ENCODE results near the gene ZKSCAN4. TPM values are rescaled to one million over a fixed set of nuclear protein-coding genes. Genes with fewer than 3 reads are reported as not detected.

The ZKSCAN4 gene
- total RNA-seq, 3 donors from 2014 or later (not counting 1 experiment from before 2014, with no cell fraction given) = 1.6 to 4.2 (median 2.9) TPM

GRCh38 chr6:28264834-28265401 is 12.8 kb upstream of the ZKSCAN4 start:
- Histone ChIP-seq H3K4me1 (ENCODE audit: control insufficient read depth, insufficient read depth, low read length) (peaks cover 6% of the 10 kb centered on the region), H3K4me3 (ENCODE audit: low read length) (no peak overlapping the region), H3K27ac (ENCODE audit: low read length) (no peak overlapping the region), H3K27me3 (ENCODE audit: control insufficient read depth, insufficient read depth, low read length) (no peaks in the 10 kb centered on the region), H3K9me3 (ENCODE audit: control insufficient read depth, insufficient read depth, low read length) (no peaks in the 10 kb centered on the region), H3K36me3 (ENCODE audit: control insufficient read depth, insufficient read depth, low read length) (no peaks in the 10 kb centered on the region)
- H3K27ac Mint-ChIP-seq = no peak overlapping the region
- H3K4me3 Mint-ChIP-seq = peak overlapping the region; percentile 55
- ATAC-seq = no peak
- H3K9me3 Mint-ChIP-seq = peaks cover 0 to 3% of the 10 kb centered on the region in 2 donors
- no peaks in the 10 kb centered on the region for H3K4me1 Mint-ChIP-seq
- peaks cover 12 to 48% of the 10 kb centered on the region in 2 donors for H3K27me3 Mint-ChIP-seq (ENCODE audit: low read depth in 2 of 2)
- no peak for TF ChIP-seq CTCF (IDR thresholded peaks at IDR 0.05)
- WGBS (ENCODE audit: insufficient coverage) = 96% methylated on average over 2 of the region's 4 CpGs
- peaks cover 13% of the 10 kb centered on the region for H3K36me3 Mint-ChIP-seq
- intact Hi-C loops (cut with micrococcal nuclease) = loop anchor here (5.0 kb wide), 2 partner anchors 48 to 143 kb away; partner anchors contain the start of gene ZSCAN16
- DNase-seq = no peak

GRCh38 chr6:28263922-28264321 is 11.9 kb upstream of the ZKSCAN4 start:
- H3K27me3 Mint-ChIP-seq (ENCODE audit: low read depth in 2 of 2) = peaks cover 15 to 55% of the 10 kb centered on the region in 2 donors
- Histone ChIP-seq H3K4me3 (ENCODE audit: low read length) (no peak overlapping the region), H3K27ac (ENCODE audit: low read length) (no peak overlapping the region), H3K9me3 (ENCODE audit: control insufficient read depth, insufficient read depth, low read length) (no peaks in the 10 kb centered on the region), H3K36me3 (ENCODE audit: control insufficient read depth, insufficient read depth, low read length) (no peaks in the 10 kb centered on the region), H3K4me1 (ENCODE audit: control insufficient read depth, insufficient read depth, low read length) (peaks cover 12% of the 10 kb centered on the region), H3K27me3 (ENCODE audit: control insufficient read depth, insufficient read depth, low read length) (no peaks in the 10 kb centered on the region)
- H3K9me3 Mint-ChIP-seq = peaks cover 0 to 3% of the 10 kb centered on the region in 2 donors
- TF ChIP-seq CTCF (IDR thresholded peaks at IDR 0.05) = no peak
- intact Hi-C loops (cut with micrococcal nuclease) = no loop called here
- no peak for DNase-seq
- ATAC-seq = no peak
- peaks cover under 1 to 4% of the 10 kb centered on the region in 2 donors for H3K4me1 Mint-ChIP-seq
- H3K36me3 Mint-ChIP-seq = peaks cover 17% of the 10 kb centered on the region
- H3K27ac Mint-ChIP-seq = no peak overlapping the region
- no peak overlapping the region for H3K4me3 Mint-ChIP-seq
- WGBS (ENCODE audit: insufficient coverage) = no CpG with 5 or more reads among the region's 2 CpGs

GRCh38 chr6:28258877-28259777 is 7.1 kb upstream of the ZKSCAN4 start, which contains the start of gene NKAPL:
TSS of gene NKAPL (plus strand) at chr6:28259297. CDS start at chr6:28259372, 75 bp downstream.
- Histone ChIP-seq H3K9me3 (ENCODE audit: control insufficient read depth, insufficient read depth, low read length) (no peaks in the 10 kb centered on the region), H3K4me1 (ENCODE audit: control insufficient read depth, insufficient read depth, low read length) (peaks cover 7% of the 10 kb centered on the region), H3K4me3 (ENCODE audit: low read length) (peak within 1 kb of the TSS; percentile 23), H3K36me3 (ENCODE audit: control insufficient read depth, insufficient read depth, low read length) (no peaks in the 10 kb centered on the region), H3K27ac (ENCODE audit: low read length) (no peak within 1 kb of the TSS), H3K27me3 (ENCODE audit: control insufficient read depth, insufficient read depth, low read length) (peaks cover 3% of the 10 kb centered on the region)
- Mint-ChIP-seq H3K36me3 (peaks cover 17% of the 10 kb centered on the region), H3K4me3 (peak within 1 kb of the TSS; percentile 81), H3K4me1 (peaks cover 6 to 9% of the 10 kb centered on the region in 2 donors), H3K27me3 (ENCODE audit: low read depth in 2 of 2) (peaks cover 21 to 65% of the 10 kb centered on the region in 2 donors), H3K9me3 (peaks cover 0 to 10% of the 10 kb centered on the region in 2 donors), H3K27ac (peak within 1 kb of the TSS; percentile 34 to 77)
- DNase-seq (peak; percentile 60 to 63), ATAC-seq (peak; percentile 70 to 94 (median 88))
- intact Hi-C loops (cut with micrococcal nuclease) = no loop called here
- TF ChIP-seq CTCF (IDR thresholded peaks at IDR 0.05) = no peak
- WGBS (ENCODE audit: insufficient coverage) = 59% methylated on average over 58 of the region's 58 CpGs

Measured in natural killer cell (primary cell).